ENCODE measurements around the gene TBL1XR1.
"Not testable (repeated sequence)": the region's sequence is repeated elsewhere in the genome, so short reads cannot be mapped to it uniquely, and the experiment has no call there.

TBL1XR1 gene

DNA sequence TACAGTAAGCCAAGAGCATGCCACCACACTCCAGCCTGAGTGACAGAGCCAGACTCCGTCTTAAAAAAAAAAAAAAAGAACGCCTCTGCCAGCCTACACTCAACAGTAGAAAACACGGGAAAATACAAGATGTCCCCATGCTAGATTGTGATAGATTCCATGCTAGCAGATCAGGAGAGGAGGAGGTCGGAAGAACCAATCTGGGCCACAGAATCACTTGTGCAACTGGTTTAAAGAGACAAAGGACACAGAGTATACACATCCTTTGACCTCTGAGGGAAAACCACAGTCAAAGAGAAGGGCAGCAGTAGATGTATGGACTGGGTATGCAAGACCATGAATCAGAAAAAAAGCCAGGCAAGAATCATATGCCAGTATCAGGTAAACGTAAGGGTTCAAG lies 15.9 kb downstream of the TBL1XR1 start:
- H3K36me3 ChIP-seq (ENCODE audit: control insufficient read depth, insufficient read depth, low read length): peaks cover 15% of the 10 kb centered on the region
- H3K9me3 ChIP-seq (ENCODE audit: control insufficient read depth, insufficient read depth, low read depth, low read length): no peaks in the 10 kb centered on the region; the same call in 1 of the 2 replicates
- H3K27ac ChIP-seq (ENCODE audit: low read depth, low read length): no peak overlapping the region
- peaks cover 27% of the 10 kb centered on the region for H3K4me1 ChIP-seq (ENCODE audit: control insufficient read depth, insufficient read depth, low read length)
- H3K4me3 ChIP-seq (ENCODE audit: low read depth, low read length): no peak overlapping the region
- H3K27me3 ChIP-seq (ENCODE audit: control insufficient read depth, insufficient read depth, low read length): no peaks in the 10 kb centered on the region
- H3K9ac ChIP-seq (ENCODE audit: low read length): no peak overlapping the region

- Histone ChIP-seq H3K9ac (ENCODE audit: low read length) (no peak overlapping the region), H3K4me1 (ENCODE audit: control insufficient read depth, insufficient read depth, low read length) (peaks cover 27% of the 10 kb centered on the region), H3K36me3 (ENCODE audit: control insufficient read depth, insufficient read depth, low read length) (peaks cover 15% of the 10 kb centered on the region), H3K27ac (ENCODE audit: low read depth, low read length) (no peak overlapping the region), H3K4me3 (ENCODE audit: low read depth, low read length) (no peak overlapping the region), H3K27me3 (ENCODE audit: control insufficient read depth, insufficient read depth, low read length) (no peaks in the 10 kb centered on the region), H3K9me3 (ENCODE audit: control insufficient read depth, insufficient read depth, low read depth, low read length) (no peaks in the 10 kb centered on the region; the same call in 1 of the 2 replicates)
Measured at GRCh38 chr3:177180506-177180905, 16.8 kb downstream of the TBL1XR1 start.

GRCh38 chr3:177179281-177180067 lies 17.8 kb downstream of the TBL1XR1 start:
- Histone ChIP-seq H3K4me3 (ENCODE audit: low read depth, low read length) (no peak overlapping the region), H3K9me3 (ENCODE audit: control insufficient read depth, insufficient read depth, low read depth, low read length) (no peaks in the 10 kb centered on the region; the same call in 1 of the 2 replicates), H3K9ac (ENCODE audit: low read length) (no peak overlapping the region), H3K4me1 (ENCODE audit: control insufficient read depth, insufficient read depth, low read length) (peaks cover 30% of the 10 kb centered on the region), H3K36me3 (ENCODE audit: control insufficient read depth, insufficient read depth, low read length) (peaks cover 15% of the 10 kb centered on the region), H3K27me3 (ENCODE audit: control insufficient read depth, insufficient read depth, low read length) (no peaks in the 10 kb centered on the region), H3K27ac (ENCODE audit: low read depth, low read length) (no peak overlapping the region)

- H3K27me3 ChIP-seq (ENCODE audit: control insufficient read depth, insufficient read depth, low read length): no peaks in the 10 kb centered on the region
- no peaks in the 10 kb centered on the region; the same call in 1 of the 2 replicates for H3K9me3 ChIP-seq (ENCODE audit: control insufficient read depth, insufficient read depth, low read depth, low read length)
- no peak overlapping the region for H3K9ac ChIP-seq (ENCODE audit: low read length)
- no peak overlapping the region for H3K4me3 ChIP-seq (ENCODE audit: low read depth, low read length)
- peaks cover 11% of the 10 kb centered on the region for H3K36me3 ChIP-seq (ENCODE audit: control insufficient read depth, insufficient read depth, low read length)
- no peak overlapping the region for H3K27ac ChIP-seq (ENCODE audit: low read depth, low read length)
- H3K4me1 ChIP-seq (ENCODE audit: control insufficient read depth, insufficient read depth, low read length): peaks cover 32% of the 10 kb centered on the region
Measured at GRCh38 chr3:177177749-177178221, 19.5 kb downstream of the TBL1XR1 start.

GRCh38 chr3:177174607-177175170 lies 22.6 kb downstream of the TBL1XR1 start:
- no peaks in the 10 kb centered on the region for H3K27me3 ChIP-seq (ENCODE audit: control insufficient read depth, insufficient read depth, low read length)
- H3K36me3 ChIP-seq (ENCODE audit: control insufficient read depth, insufficient read depth, low read length): peaks cover 20% of the 10 kb centered on the region
- H3K9me3 ChIP-seq (ENCODE audit: control insufficient read depth, insufficient read depth, low read depth, low read length): no peaks in the 10 kb centered on the region
- peaks cover 28% of the 10 kb centered on the region for H3K4me1 ChIP-seq (ENCODE audit: control insufficient read depth, insufficient read depth, low read length)
- no peak overlapping the region for H3K27ac ChIP-seq (ENCODE audit: low read depth, low read length)
- no peak overlapping the region for H3K9ac ChIP-seq (ENCODE audit: low read length)
- H3K4me3 ChIP-seq (ENCODE audit: low read depth, low read length): no peak overlapping the region

DNA sequence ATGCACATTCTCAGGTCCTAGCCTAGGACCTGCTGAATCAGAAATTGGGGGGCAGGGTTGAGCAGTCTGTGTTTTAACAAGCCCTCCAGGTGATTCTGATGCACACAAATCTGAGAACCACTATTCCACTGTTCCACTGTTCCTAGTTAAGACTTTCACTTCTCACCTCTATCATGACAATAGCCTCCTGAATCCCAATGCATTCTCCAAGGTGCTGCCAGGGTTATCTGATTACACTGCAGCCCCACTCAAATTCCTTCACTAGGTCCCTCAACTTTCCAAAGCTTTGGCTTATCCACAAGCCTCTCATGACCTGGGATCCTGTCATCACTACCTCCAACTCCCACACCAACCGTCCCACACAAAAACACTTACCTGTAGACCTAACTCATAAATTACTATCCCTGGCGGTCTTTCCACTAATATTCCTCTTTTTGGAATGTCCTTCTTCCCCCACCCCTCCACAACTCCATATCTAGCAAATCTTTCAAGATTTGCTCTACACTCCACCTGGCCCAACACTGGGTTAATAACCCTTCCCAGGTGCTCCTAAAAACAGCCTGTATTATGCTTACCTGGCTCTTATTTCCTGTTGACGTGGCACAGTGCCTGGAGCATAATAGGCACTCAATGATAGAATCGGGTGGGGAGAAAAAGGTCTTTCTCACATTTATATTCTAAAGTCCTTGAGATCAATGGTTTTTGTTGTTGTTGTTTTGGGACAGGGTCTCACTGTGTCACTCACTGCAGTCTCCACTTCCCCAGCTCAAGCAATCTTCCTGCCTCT lies 27.2 kb downstream of the TBL1XR1 start:
- H3K9ac ChIP-seq (ENCODE audit: low read length): no peak overlapping the region
- no peaks in the 10 kb centered on the region for H3K27me3 ChIP-seq (ENCODE audit: control insufficient read depth, insufficient read depth, low read length)
- H3K36me3 ChIP-seq (ENCODE audit: control insufficient read depth, insufficient read depth, low read length): peaks cover 25% of the 10 kb centered on the region; the same call in 1 of the 2 replicates
- H3K9me3 ChIP-seq (ENCODE audit: control insufficient read depth, insufficient read depth, low read depth, low read length): no peaks in the 10 kb centered on the region; the same call in 1 of the 2 replicates
- H3K4me3 ChIP-seq (ENCODE audit: low read depth, low read length): no peak overlapping the region
- H3K27ac ChIP-seq (ENCODE audit: low read depth, low read length): no peak overlapping the region; the same call in 1 of the 2 replicates
- peaks cover 22% of the 10 kb centered on the region for H3K4me1 ChIP-seq (ENCODE audit: control insufficient read depth, insufficient read depth, low read length)

DNA sequence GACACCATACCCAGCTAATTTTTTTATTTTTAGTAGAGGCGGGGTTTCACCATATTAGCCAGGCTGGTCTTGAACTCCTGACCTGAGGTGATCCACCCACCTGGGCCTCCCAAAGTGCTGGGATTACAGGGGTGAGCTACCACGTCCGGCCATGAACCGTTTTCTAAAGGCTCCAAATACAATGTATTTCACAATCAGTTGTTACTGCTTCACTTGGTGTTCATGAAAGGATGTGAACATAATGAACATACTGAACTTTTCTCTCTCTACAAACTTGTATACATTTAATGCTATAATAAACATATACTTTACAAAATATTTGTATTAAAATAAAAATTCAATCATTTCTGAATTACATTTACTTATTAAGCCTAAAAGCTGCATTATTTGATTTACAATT lies 28.9 kb downstream of the TBL1XR1 start:
- H3K27me3 ChIP-seq (ENCODE audit: control insufficient read depth, insufficient read depth, low read length): no peaks in the 10 kb centered on the region
- no peak overlapping the region for H3K27ac ChIP-seq (ENCODE audit: low read depth, low read length)
- H3K36me3 ChIP-seq (ENCODE audit: control insufficient read depth, insufficient read depth, low read length): peaks cover 32% of the 10 kb centered on the region; the same call in 1 of the 2 replicates
- no peak overlapping the region for H3K4me3 ChIP-seq (ENCODE audit: low read depth, low read length)
- H3K4me1 ChIP-seq (ENCODE audit: control insufficient read depth, insufficient read depth, low read length): peaks cover 14% of the 10 kb centered on the region
- no peak overlapping the region for H3K9ac ChIP-seq (ENCODE audit: low read length)
- H3K9me3 ChIP-seq (ENCODE audit: control insufficient read depth, insufficient read depth, low read depth, low read length): no peaks in the 10 kb centered on the region; the same call in 1 of the 2 replicates

- no peak overlapping the region for H3K4me3 ChIP-seq (ENCODE audit: low read depth, low read length)
- peaks cover 10% of the 10 kb centered on the region; the same call in 1 of the 2 replicates for H3K4me1 ChIP-seq (ENCODE audit: control insufficient read depth, insufficient read depth, low read length)
- no peaks in the 10 kb centered on the region for H3K9me3 ChIP-seq (ENCODE audit: control insufficient read depth, insufficient read depth, low read depth, low read length)
- no peak overlapping the region for H3K9ac ChIP-seq (ENCODE audit: low read length)
- H3K27ac ChIP-seq (ENCODE audit: low read depth, low read length): no peak overlapping the region
- peaks cover 30% of the 10 kb centered on the region for H3K36me3 ChIP-seq (ENCODE audit: control insufficient read depth, insufficient read depth, low read length)
- no peaks in the 10 kb centered on the region for H3K27me3 ChIP-seq (ENCODE audit: control insufficient read depth, insufficient read depth, low read length)
Measured at GRCh38 chr3:177162742-177163141, 34.5 kb downstream of the TBL1XR1 start.

DNA sequence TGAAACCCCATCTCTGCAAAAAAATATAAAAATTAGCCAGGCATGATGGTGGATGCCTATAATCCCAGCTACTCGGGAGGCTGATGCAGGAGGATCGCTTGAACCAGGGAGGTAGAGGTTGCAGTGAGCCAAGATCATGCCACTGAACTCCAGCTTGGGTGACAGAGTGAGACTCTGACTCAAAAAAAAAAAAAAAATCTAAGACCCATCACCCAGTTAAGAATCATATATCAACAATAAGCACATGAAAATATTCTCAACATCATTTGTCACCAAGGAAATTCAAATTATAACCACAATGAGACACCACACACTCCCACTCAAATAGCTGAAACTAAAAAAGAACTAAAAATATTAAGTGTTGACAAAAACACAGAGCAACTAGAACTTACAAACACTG lies 35.7 kb downstream of the TBL1XR1 start:
- H3K4me3 ChIP-seq (ENCODE audit: low read depth, low read length); H3K27ac ChIP-seq (ENCODE audit: low read depth, low read length); H3K9me3 ChIP-seq (ENCODE audit: control insufficient read depth, insufficient read depth, low read depth, low read length); H3K27me3 ChIP-seq (ENCODE audit: control insufficient read depth, insufficient read depth, low read length); H3K9ac ChIP-seq (ENCODE audit: low read length): not testable (repeated sequence)
- H3K4me1 ChIP-seq (ENCODE audit: control insufficient read depth, insufficient read depth, low read length): peaks cover 16% of the 10 kb centered on the region; the same call in 1 of the 2 replicates
- H3K36me3 ChIP-seq (ENCODE audit: control insufficient read depth, insufficient read depth, low read length): peaks cover 23% of the 10 kb centered on the region

- peaks cover 11% of the 10 kb centered on the region for H3K36me3 ChIP-seq (ENCODE audit: control insufficient read depth, insufficient read depth, low read length)
- H3K9ac ChIP-seq (ENCODE audit: low read length): no peak overlapping the region
- no peaks in the 10 kb centered on the region for H3K9me3 ChIP-seq (ENCODE audit: control insufficient read depth, insufficient read depth, low read depth, low read length)
- H3K4me1 ChIP-seq (ENCODE audit: control insufficient read depth, insufficient read depth, low read length): peaks cover 29% of the 10 kb centered on the region; the same call in 1 of the 2 replicates
- no peak overlapping the region for H3K4me3 ChIP-seq (ENCODE audit: low read depth, low read length)
- no peaks in the 10 kb centered on the region for H3K27me3 ChIP-seq (ENCODE audit: control insufficient read depth, insufficient read depth, low read length)
- no peak overlapping the region for H3K27ac ChIP-seq (ENCODE audit: low read depth, low read length)
Measured at GRCh38 chr3:177158461-177158860, 38.8 kb downstream of the TBL1XR1 start.
